GM18505 (cell line): ENCODE data around the gene KHDC1.
"Not testable (repeated sequence)": the region's sequence is repeated elsewhere in the genome, so short reads cannot be mapped to it uniquely, and the experiment has no call there.

Experiments used
- ATAC-seq: cut with Tn5 transposase; IDR thresholded peaks from one replicate; pipeline ENCODE4 v1.9.1; 2021; ENCODE audit not compliant: unreplicated experiment
- POLR2A ChIP-seq: IDR thresholded peaks from 4 replicates; pipeline ENCODE4 v1.6.1; 2011; ENCODE audit warnings: borderline replicate concordance; ENCODE audit not compliant: insufficient read depth, insufficient read length; ENCODE audit errors: extremely low read depth

The KHDC1 gene

GRCh38 chr6:73262671-73263569 lies at the start of gene KHDC1:
KHDC1 (minus strand) TSS chr6:73263196; CDS start chr6:73242517, 20,679 bp downstream.
- peak; percentile 72 for TF ChIP-seq POLR2A
- peak; percentile 95 for ATAC-seq

DNA sequence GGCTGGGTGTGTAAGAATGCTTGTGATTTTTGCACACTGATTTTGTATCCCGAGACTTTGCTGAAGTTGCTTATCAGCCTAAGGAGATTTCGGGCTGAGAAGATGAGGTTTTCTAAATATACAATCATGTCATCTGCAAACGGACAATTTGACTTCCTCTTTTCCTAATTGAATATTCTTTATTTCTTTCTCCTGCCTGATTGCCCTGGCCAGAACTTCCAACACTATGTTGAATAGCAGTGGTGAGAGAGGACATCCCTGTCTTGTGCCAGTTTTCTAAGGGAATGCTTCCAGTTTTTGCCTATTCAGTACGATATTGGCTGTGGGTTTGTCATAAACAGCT lies 47.5 kb upstream of the KHDC1 start:
- not testable (repeated sequence) for ATAC-seq

- peak; percentile 75 for TF ChIP-seq POLR2A
Observed at GRCh38 chr6:73309785-73310502, 46.9 kb upstream of the KHDC1 start.

GRCh38 chr6:73309535-73309784 lies 46.5 kb upstream of the KHDC1 start:
- ATAC-seq, result no peak
- no peak for TF ChIP-seq POLR2A

More at GRCh38 chr6:73309785-73310502, 46.9 kb upstream of the KHDC1 start:
- peak; percentile 95 for ATAC-seq

DNA sequence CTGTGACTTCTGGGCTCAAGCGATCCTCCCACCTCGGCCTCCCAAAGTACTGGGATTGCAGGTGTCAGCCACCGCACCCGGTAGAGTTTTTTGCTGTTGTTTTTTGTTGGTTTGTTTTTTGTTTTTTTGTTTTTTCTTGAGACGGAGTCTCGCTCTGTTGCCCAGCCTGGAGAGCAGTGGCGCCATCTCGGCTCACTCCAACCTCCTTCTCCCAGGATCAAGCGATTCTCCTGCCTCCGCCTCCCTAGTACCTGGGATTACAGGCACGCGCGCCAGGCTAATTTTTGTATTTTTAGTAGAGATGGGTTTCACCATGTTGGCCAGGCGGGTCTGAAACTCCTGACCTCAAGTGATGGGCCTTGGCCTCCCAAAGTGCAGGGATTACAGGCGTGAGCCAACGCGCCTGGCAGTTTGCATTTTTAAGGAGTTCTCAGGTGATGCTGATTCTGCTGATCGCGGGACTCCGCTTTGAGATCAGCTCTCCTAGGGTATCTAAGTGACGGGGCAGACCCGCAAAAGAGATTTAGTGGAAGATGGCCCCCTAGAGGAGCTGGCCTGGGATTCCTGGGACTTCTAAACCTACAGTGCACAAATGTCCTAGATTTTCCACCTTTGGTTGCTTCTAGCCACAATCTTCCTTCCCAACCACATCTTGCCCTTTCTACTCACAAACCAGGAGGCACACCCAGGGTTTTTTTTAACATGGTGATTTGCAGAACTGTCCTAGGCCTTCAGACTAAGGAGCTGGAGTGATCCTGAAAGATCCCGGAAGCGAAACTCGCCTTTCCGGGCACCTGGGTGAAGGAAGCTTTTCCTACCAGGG lies 45.9 kb upstream of the KHDC1 start:
- no peak for ATAC-seq
- TF ChIP-seq POLR2A, result no peak

DNA sequence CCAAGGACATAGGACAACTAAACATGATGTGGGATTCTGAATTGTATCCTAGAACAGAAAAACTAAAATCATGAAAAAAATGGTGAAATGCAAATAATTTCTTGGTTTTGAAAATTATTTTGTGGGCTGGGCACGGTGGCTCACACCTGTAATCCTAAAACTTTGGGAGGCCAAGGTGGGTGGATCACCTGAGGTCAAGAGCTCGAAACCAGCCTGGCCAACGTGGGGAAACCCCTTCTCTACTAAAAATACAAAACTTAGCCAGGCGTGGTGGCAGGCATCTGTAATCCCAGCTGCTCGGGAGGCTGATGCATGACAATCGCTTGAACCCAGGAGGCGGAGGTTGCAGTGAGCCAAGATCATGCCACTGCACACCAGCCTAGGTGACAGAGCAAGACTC lies 40.8 kb upstream of the KHDC1 start:
- not testable (repeated sequence) for ATAC-seq

DNA sequence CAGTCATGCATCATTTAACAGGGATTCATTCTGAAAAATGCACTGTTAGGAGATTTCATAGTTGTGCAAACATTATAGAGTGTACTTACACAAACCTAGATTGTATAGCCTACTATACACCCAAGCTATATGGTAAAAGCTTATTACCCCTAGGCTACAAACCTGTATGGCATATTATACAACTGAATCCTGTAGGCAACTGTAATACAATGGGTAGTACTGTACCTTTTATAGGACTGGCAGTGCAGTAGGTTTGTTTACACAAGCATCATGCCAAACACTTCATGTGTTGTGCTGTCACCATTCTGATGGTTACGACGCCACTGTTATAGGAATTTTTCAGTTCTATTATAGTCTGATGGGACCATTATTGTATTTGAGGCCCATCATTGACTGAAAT lies 39.3 kb upstream of the KHDC1 start:
- no peak for TF ChIP-seq POLR2A

GRCh38 chr6:73299151-73299971 lies 36.4 kb upstream of the KHDC1 start:
- ATAC-seq, result no peak
- no peak for TF ChIP-seq POLR2A

More for the DNA sequence above, 39.3 kb upstream of the KHDC1 start:
- ATAC-seq, result no peak

GRCh38 chr6:73293331-73293730 lies 30.3 kb upstream of the KHDC1 start:
- ATAC-seq, result no peak
- no peak for TF ChIP-seq POLR2A

GRCh38 chr6:73290435-73290834 lies 27.4 kb upstream of the KHDC1 start:
- no peak for ATAC-seq
- TF ChIP-seq POLR2A, result no peak

- ATAC-seq, result no peak
- no peak for TF ChIP-seq POLR2A
Observed at GRCh38 chr6:73286752-73287151, 23.8 kb upstream of the KHDC1 start.

- TF ChIP-seq POLR2A, result no peak
- ATAC-seq, result no peak
Observed at GRCh38 chr6:73285674-73286283, 22.8 kb upstream of the KHDC1 start.
